Measurements from ENCODE around the gene FAM186B.

The FAM186B gene

DNA sequence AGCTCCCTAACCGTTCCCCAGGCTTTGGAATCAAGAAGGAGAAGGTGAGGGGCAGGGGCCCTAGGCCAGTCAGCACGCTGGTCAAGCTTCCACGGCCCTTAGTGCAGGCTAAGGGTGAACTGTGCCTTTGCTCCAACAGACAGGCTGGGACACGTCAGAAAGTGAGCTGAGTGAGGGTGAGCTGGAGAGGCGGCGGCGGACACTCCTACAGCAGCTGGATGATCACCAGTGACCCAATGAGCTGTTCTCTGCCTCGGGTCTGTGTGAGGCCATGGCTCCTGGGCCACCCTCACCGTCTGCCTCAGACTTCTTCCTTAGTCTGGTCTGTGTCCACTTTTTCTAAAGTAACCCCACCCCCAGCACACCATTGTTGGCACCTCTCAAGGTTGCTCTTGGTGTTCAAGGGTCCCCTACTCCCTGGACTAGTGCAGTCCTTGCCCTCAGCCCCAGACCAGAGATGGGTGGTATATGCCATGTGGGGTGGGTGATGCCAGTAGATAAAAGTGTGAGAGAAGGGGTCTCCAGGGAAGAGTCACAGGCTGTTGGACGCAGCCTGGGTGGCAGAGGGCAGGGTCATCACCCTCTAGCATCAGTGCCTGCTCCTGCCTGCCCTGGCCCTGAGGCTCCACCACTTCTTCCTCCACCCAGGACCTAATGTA lies 38.7 kb upstream of the FAM186B start:
- FAIRE-seq = no peak
- DNase-seq (ENCODE audit: insufficient read length, low spot score) = no peak
- no peak for TF ChIP-seq POLR2A (IDR thresholded peaks at IDR 0.05; ENCODE audit: low read depth, low read length)

DNA sequence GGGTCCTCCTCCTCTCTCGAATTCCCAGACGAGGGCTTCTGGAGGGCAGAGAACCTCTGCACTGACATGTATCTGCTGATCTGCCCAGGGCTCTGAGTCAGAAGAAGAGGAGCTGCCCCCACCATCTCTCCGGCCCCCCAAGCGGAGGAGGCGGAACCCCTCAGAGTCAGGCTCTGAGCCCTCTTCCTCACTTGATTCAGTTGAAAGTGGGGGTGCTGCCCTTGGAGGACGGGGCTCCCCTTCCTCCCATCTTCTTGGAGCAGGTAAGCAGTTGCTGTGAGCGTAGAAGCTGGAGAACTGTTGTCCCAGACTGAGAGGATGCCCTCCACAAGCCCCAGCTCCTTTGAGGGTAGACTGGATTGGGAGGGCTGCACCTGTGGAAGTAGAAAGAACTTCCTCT lies 37.7 kb upstream of the FAM186B start:
- no peak for DNase-seq (ENCODE audit: insufficient read length, low spot score)
- FAIRE-seq = no peak
- no peak for TF ChIP-seq POLR2A (IDR thresholded peaks at IDR 0.05; ENCODE audit: low read depth, low read length)

DNA sequence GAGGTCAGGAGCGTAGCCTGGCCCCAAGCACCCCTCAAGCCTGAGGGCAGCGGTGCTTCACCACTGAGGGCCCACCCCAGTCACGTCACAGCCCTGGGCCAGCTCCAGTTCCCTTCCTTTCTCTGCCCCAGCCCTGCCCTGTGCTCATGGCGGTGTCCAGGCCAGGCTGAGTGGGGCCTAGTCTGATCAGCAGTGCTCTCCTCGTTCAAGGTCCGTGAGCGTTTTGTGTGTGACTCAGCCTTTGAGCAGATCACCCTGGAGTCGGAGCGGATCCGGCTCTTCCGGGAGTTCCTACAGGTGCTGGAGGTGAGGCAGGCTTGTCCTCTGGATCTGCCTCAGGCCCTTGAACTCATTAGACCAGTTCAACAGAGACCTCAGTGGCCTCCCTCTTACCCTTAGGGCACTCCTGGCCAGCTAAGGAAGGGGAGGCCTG lies 36.9 kb upstream of the FAM186B start:
- DNase-seq (ENCODE audit: insufficient read length, low spot score) = no peak
- no peak for FAIRE-seq
- TF ChIP-seq POLR2A (IDR thresholded peaks at IDR 0.05; ENCODE audit: low read depth, low read length) = no peak

DNA sequence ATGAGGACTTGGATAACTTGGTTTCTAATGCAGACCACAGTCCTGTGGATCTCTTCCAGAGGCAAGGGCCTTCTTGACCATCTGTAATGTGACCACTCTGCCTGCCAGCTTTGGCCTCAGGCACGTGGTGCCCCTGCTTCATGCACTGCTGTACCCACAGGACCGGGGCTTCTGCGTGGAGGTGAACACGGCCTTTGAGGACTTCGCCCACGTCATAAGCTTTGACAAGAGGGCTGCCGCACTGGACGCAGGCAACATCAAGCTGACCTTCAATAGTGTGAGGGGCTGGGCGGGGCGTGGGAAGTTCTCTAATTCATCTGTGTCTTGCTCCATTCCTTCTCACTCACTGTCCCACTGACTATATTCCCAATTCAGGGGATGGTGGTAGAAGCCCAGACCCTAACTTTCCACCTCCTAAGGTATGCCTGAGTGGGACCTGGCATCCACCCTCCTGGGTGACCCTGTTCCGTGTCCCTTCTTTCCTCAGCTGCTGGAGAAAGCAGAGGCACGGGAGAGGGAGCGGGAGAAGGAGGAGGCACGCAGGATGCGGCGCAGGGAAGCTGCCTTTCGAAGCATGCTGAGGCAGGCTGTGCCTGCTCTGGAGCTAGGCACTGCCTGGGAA lies 36.4 kb upstream of the FAM186B start:
- TF ChIP-seq POLR2A (IDR thresholded peaks at IDR 0.05; ENCODE audit: low read depth, low read length) = no peak
- FAIRE-seq (no peak), DNase-seq (ENCODE audit: insufficient read length, low spot score) (no peak)

DNA sequence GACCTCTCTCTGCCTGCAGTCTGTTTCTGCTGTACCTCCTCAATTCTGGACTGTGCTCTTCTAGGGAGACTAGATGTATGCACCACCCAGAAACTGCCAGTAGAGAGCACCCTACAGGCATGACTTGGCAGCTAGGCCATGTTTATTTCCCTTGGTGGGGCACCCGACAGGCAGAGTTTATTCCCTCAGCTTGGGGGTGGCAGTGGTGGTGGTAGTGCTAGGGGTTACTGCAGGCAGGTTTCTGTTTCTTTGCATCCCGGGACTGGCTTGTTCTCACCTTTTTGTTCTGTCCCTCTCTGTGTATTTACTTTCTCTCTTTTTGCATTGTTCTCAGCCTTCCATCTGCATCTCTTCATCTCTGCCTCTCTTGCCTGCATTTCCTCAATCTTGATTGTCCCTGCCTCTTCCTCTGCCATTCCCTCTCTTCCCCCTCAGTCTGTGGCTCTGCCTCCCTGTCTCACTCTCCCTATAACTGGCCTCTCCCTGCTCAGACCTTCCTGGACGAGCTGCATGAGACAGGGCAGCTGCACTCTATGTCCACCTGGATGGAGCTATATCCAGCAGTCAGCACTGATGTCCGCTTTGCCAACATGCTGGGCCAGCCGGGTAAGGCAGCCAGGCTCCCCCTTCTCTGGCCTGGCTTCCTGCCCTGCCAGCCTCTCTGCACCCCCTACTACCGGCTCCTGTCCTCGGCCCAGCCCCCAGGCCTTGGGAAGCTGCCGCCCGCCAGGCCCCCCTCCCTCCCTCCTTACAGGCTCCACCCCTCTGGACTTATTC lies 31.7 kb upstream of the FAM186B start:
- DNase-seq (ENCODE audit: insufficient read length, low spot score) (peak; percentile 73), FAIRE-seq (peak; percentile 45)
- TF ChIP-seq POLR2A (IDR thresholded peaks at IDR 0.05; ENCODE audit: low read depth, low read length) = no peak

DNA sequence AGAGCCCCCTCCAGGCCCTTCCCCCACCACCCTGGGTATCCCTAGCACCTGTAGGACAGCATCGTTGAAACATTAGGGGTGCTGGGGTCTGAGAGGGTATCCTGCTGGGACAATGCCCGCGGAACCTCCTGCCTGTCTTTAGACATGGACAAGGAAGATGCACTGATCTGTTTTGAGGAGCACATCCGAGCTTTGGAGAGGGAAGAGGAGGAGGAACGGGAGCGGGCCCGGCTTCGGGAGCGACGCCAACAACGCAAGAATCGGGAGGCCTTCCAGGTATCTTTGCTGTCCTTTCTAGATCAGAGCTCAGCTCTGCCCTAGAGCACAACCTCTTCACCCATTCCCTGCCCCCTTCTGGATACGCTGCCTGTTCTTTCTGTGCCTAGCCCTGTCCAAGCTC lies 31.1 kb upstream of the FAM186B start:
- TF ChIP-seq POLR2A (IDR thresholded peaks at IDR 0.05; ENCODE audit: low read depth, low read length) = no peak
- DNase-seq (ENCODE audit: insufficient read length, low spot score) (no peak), FAIRE-seq (no peak)

DNA sequence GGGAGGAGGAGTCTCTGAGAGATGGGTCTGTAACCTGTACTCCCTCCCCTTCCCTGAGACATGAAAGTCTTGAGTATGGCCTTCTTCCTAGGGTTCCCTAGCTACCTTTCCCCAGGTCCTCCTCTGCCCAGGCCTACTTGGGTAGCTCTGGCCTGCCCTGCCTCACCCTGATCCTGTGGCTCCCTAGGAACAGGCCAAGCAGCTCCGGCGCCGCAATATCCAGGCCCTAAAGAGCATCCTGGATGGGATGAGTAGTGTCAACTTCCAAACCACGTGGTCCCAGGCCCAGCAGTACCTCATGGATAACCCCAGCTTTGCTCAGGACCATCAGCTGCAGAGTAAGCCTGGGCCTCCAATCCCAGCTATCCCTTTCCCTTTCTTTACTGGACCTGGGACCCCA lies 30.2 kb upstream of the FAM186B start:
- FAIRE-seq = no peak
- TF ChIP-seq POLR2A (IDR thresholded peaks at IDR 0.05; ENCODE audit: low read depth, low read length) = no peak
- no peak for DNase-seq (ENCODE audit: insufficient read length, low spot score)

DNA sequence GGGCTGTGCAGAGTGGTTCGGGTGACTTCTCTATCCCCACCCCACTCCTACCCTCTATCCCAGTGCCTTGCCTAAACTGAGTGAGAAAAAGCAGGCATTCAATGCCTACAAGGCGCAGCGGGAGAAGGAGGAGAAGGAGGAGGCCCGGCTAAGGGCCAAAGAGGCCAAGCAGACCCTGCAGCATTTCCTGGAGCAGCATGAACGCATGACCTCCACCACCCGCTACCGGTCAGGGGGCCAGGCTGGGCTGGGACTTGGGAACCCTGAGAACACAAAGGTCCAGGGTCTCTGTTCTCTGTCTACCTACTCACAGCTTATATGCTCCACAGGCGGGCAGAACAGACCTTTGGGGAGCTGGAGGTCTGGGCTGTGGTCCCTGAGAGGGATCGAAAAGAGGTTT lies 29.6 kb upstream of the FAM186B start:
- no peak for DNase-seq (ENCODE audit: insufficient read length, low spot score)
- FAIRE-seq = no peak
- no peak for TF ChIP-seq POLR2A (IDR thresholded peaks at IDR 0.05; ENCODE audit: low read depth, low read length)

DNA sequence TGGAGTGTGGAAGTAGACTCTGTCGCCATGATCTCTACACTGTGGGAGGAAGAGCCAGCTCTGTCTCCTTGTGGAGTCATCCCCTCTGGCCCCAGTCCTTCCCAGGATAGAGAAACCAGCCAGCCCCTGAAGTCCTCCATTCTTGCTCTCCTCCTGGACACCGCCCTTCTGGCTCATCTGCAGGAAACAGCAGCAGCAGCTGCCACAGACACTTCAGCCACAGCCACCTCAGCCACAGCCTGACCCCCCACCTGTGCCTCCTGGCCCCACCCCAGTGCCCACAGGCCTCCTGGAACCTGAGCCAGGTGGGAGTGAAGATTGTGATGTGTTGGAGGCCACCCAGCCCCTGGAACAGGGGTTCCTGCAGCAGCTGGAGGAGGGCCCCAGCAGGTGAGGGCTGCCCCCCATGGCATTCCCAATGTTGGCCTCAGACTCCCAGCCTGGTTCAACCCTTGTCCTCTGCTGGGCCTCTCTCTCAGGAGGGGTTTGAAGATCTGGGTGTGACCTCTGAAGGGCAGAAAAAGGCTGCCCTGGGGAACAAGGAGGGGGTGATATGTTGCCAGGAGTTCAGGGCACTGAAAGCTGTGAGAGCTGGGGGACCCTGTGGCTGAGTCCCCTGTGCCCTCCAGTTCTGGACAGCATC lies 28.4 kb upstream of the FAM186B start:
- DNase-seq (ENCODE audit: insufficient read length, low spot score) (no peak), FAIRE-seq (no peak)
- TF ChIP-seq POLR2A (IDR thresholded peaks at IDR 0.05; ENCODE audit: low read depth, low read length) = no peak

DNA sequence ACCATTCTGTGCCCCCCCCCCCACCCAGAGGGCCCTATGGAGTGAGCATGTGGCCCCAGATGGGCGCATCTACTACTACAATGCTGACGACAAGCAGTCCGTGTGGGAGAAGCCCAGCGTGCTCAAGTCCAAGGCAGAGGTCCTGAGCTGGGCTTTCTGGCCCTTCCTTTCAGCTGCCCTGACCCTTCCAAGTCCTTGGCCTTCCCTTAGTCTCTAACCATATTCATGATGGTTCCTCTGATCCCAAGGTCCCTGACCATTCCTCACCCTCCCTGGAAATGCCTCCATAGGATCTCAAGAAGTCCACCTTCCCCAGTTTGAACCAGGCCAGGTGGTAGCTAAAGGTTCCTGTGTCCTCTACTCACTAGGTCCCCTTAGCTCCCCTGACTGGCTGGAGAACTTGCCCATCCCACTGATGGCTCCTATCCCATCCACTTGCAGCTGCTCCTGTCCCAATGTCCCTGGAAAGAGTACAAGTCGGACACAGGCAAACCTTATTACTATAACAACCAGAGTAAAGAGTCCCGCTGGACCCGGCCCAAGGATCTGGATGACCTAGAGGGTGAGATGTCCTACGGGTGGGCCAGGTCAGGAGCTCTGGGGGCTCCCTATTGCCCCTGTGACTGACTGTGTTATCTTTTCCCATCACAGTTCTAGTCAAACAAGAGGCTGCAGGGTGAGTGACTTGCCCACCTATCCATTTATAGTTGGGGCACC lies 27.7 kb upstream of the FAM186B start:
- no peak for TF ChIP-seq POLR2A (IDR thresholded peaks at IDR 0.05; ENCODE audit: low read depth, low read length)
- DNase-seq (ENCODE audit: insufficient read length, low spot score) (no peak), FAIRE-seq (no peak)

DNA sequence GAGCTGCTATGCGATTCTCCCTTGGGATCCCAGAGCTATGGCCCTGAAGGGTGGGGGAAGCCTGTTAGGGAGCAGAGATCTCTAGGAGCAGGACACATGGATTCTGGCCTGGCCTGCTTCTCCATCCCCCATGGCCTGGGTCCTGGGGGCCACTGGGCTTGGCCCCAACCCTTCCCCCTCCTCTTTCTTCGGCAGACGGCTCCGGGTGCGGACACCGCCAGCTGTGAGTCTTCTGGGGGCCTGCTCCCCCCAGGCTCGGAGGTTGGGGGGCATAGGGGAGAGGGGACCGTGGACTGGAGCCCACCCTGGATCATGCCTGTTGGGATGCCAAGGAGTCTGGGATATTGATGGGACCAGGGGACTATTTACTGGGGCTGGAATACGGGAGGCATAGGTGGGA lies 27.0 kb upstream of the FAM186B start:
- TF ChIP-seq POLR2A (IDR thresholded peaks at IDR 0.05; ENCODE audit: low read depth, low read length) = no peak
- DNase-seq (ENCODE audit: insufficient read length, low spot score) (no peak), FAIRE-seq (no peak)

DNA sequence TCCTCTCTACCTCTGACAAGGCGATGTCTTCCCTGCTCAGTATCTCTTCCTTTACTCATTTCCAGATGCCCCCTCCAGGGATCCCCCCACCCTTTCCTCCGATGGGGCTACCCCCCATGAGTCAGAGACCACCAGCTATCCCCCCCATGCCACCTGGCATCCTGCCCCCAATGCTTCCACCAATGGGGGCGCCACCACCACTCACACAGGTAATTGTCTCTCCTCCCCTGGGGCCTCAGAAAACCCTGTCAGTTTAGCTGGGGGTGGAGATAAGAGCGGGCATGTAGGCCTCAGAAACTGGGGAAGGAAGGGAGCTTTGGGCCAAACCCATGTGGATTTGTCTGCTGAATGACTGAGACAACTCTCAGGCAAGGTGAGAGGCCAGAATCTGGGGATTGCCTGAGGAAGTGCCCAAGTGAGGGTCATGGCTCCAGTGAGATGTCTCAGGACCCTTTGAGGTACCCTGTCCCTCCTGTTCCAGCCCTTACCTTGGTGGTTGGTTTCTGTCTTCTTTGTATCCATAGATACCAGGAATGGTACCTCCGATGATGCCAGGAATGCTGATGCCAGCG lies 26.0 kb upstream of the FAM186B start:
- no peak for TF ChIP-seq POLR2A (IDR thresholded peaks at IDR 0.05; ENCODE audit: low read depth, low read length)
- no peak for DNase-seq (ENCODE audit: insufficient read length, low spot score)
- no peak for FAIRE-seq

DNA sequence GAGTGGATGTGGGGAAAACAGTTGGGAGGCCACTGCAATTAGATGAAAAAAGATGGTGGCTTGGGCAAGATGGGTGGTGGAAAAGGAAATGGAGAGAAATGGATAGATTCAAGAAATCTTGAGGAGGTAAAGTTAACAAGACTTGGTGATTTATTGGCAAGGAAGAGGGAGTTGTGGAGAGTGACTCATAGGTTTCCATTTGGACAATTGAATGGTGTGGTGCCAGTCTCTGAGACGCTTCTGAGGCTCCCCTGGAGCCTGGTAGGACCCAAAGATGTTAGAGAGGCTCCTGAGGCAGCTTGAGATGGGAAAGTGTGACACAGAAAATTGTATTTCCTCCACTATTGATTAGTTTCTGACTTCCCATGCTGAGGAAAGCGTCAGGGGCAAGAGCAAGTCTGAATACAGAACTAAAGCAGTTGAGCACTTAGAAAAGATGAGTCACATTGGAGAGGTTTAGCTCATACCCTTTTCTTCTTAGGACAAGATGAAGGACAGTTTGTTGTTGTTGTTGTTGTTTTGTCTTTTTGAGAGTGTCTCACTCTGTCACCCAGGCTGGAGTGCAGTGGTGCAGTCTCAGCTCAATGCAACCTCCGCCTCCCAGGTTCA lies 22.4 kb upstream of the FAM186B start:
- DNase-seq (ENCODE audit: insufficient read length, low spot score) (peak; percentile 63), FAIRE-seq (peak; percentile 45)
- no peak for TF ChIP-seq POLR2A (IDR thresholded peaks at IDR 0.05; ENCODE audit: low read depth, low read length)

Data from H54 (cell line).